ENCODE data around the gene PARN. TPM values are rescaled to one million over a fixed set of nuclear protein-coding genes. Genes with fewer than 3 reads are reported as not detected.
A peak's percentile ranks its signal among the peaks of the same experiment; 100 is the strongest.

Gene PARN, protein sequence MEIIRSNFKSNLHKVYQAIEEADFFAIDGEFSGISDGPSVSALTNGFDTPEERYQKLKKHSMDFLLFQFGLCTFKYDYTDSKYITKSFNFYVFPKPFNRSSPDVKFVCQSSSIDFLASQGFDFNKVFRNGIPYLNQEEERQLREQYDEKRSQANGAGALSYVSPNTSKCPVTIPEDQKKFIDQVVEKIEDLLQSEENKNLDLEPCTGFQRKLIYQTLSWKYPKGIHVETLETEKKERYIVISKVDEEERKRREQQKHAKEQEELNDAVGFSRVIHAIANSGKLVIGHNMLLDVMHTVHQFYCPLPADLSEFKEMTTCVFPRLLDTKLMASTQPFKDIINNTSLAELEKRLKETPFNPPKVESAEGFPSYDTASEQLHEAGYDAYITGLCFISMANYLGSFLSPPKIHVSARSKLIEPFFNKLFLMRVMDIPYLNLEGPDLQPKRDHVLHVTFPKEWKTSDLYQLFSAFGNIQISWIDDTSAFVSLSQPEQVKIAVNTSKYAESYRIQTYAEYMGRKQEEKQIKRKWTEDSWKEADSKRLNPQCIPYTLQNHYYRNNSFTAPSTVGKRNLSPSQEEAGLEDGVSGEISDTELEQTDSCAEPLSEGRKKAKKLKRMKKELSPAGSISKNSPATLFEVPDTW
- total RNA-seq (2014; rRNA removed; shearing (Covaris generic)) = 26.3 and 38.3 TPM in 2 replicates

DNA sequence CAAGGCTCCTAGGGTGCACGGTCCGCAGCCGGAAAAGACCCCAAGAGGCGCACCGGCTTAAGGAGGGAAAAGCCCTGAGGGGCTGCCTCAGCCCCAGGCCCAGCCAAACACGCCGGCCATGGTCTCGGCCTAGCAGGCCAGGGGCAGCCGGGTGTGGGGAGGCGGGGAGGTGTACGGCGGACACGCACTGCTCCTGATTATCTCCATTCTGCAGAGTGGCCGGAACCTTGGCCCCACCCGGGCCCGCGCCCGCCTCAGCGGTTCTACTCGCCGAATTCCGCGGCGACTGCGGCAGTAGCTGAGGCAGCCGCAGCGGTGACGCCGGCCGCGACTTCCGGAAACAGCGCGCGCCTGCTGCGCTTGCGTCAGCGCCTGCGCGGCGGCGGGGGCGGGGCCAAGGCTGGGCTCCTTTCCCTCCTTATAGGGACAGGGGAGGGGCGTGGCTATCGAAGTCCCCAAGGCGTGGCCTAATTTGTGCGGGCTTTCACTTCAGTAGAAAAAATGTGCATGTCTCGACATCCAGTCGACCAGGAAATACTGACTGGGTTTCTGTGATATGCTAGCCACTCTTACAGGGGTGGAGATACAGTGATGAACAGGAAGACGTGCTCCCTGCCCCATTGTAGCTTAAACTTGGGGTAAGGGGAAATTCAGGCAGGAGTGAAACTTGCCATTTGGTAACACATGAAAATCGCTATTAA lies at the start of gene PARN:
TSS of gene PARN (minus strand) at position 342 of the 701 bp plus-strand sequence. CDS start at position 207, 135 bp downstream.
- Histone ChIP-seq H3K27ac (peak within 1 kb of the TSS; percentile 85), H3K4me1 (replicated peaks) (peaks cover 21% of the 10 kb centered on the region), H3K36me3 (peaks cover 52% of the 10 kb centered on the region), H3K9me3 (replicated peaks) (no peaks in the 10 kb centered on the region), H3K27me3 (replicated peaks) (no peaks in the 10 kb centered on the region), H3K4me3 (peak within 1 kb of the TSS; percentile 75)
- DNase-seq (ENCODE audit: low read depth in 1 of 2, low spot score in 2 of 2) = peak; percentile 96 to 98

DNA sequence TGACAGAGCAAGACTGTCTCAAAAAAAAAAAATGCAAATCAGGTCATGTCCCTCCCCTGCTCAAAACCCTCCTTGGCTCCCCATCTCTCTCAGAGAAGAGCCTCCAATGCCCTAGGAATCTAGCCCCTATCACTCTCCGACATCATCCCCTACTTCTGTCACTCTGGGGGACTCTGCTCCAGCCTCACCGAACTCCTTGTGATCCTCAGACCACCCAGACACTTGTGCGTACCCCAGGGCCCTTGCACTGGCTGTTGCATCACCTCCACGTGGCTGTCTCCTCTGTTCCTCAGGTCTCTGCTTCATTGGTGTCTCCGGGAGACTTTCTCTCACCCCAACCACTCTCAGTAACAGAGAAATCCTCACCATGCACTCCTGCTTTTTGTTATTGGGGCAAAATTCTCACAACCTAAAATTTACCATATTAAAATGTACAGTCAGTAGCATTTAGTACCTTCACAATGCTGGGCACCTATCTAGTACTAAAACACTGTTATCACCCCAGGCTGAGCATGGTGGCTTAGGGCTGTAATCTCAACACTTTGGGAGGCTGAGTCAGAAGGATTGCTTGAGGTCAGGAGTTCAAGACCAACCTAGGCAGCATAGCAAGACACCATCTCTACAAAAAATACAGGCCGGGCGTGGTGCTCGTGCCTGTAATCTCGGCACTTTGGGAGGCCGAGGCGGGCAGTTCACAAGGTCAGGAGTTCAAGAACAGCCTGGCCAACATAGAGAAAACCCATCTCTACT lies 48.9 kb upstream of the PARN start:
- no peaks in the 10 kb centered on the region for H3K27me3 ChIP-seq (replicated peaks)

DNA sequence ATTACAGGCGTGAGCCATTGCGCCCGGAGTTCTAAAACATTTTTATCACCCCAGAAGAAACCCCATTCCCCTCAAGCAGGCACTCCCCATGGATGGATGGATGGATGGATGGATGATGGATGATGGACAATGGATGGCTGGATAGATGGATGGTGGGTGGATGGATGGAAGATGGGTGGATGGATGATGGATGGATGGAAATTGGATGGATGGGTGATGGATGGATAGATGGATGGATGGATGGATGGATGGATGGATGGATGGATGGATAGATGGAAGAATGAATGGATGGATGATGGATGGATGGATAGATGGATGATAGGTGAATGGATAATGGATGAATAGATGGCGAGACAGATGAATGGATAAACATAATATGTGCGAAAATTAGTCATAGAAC lies 47.6 kb upstream of the PARN start:
- Histone ChIP-seq H3K4me3 (no peak overlapping the region), H3K27me3 (replicated peaks) (no peaks in the 10 kb centered on the region), H3K9me3 (replicated peaks) (no peaks in the 10 kb centered on the region), H3K36me3 (no peaks in the 10 kb centered on the region), H3K4me1 (replicated peaks) (peaks cover 8% of the 10 kb centered on the region), H3K27ac (no peak overlapping the region)
- DNase-seq (ENCODE audit: low read depth in 1 of 2, low spot score in 2 of 2) = no peak

More for the DNA sequence above, 48.9 kb upstream of the PARN start:
- no peaks in the 10 kb centered on the region for H3K9me3 ChIP-seq (replicated peaks)
- no peak overlapping the region for H3K27ac ChIP-seq
- H3K36me3 ChIP-seq = no peaks in the 10 kb centered on the region
- no peak for DNase-seq (ENCODE audit: low read depth in 1 of 2, low spot score in 2 of 2)
- H3K4me1 ChIP-seq (replicated peaks) = peaks cover 8% of the 10 kb centered on the region
- H3K4me3 ChIP-seq = no peak overlapping the region

DNA sequence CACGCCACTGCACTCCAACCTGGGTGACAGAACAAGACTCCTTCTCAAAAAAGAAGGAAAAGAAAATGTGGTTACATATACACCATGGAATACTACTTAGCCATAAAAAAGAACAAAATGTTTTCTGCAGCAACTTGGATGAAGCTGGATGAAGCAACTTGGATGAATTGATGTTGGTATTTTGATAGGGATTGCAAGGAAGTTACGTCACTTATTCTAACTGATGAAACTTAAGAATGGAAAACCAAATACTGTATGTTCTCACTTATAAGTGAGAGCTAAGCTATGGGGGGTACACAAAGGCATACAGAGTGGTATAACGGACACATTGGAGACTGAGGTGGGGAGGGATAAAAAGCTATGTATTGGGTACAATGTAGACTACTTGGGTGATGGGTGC lies 46.6 kb upstream of the PARN start:
- Histone ChIP-seq H3K27ac (no peak overlapping the region), H3K27me3 (replicated peaks) (no peaks in the 10 kb centered on the region), H3K4me3 (no peak overlapping the region), H3K4me1 (replicated peaks) (peaks cover 8% of the 10 kb centered on the region), H3K9me3 (replicated peaks) (no peaks in the 10 kb centered on the region), H3K36me3 (no peaks in the 10 kb centered on the region)
- no peak for DNase-seq (ENCODE audit: low read depth in 1 of 2, low spot score in 2 of 2)

DNA sequence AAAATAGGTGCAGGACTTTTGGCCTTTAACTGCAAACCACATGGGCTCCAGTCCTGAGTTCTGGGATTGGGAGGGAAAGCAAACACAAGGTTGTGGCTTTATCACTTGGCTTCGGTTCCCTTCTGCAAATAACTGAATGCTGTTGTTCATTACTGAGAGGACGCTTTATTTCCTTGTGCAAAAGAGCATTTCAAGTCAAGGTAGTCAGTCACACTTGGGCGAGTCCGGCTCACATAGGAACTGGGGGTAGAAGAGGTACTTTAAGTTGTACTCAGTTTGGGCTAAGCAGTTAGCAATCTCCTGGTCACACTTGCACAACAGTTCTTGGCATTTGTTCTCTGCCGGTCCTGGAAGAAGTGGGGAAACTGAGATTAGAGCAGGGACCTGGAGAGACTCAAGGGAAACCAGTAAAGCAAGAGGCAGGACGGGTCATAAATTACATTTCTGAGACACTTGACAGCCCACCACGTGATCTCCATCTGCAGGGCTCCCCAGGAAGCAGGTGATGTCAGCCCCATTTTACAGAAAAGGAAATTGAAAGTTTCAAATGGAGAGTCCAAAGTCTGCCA lies 42.4 kb upstream of the PARN start:
- Histone ChIP-seq H3K4me3 (no peak overlapping the region), H3K27me3 (replicated peaks) (no peaks in the 10 kb centered on the region), H3K9me3 (replicated peaks) (no peaks in the 10 kb centered on the region), H3K36me3 (peaks cover 11% of the 10 kb centered on the region), H3K27ac (no peak overlapping the region), H3K4me1 (replicated peaks) (peaks cover 8% of the 10 kb centered on the region)
- no peak for DNase-seq (ENCODE audit: low read depth in 1 of 2, low spot score in 2 of 2)

DNA sequence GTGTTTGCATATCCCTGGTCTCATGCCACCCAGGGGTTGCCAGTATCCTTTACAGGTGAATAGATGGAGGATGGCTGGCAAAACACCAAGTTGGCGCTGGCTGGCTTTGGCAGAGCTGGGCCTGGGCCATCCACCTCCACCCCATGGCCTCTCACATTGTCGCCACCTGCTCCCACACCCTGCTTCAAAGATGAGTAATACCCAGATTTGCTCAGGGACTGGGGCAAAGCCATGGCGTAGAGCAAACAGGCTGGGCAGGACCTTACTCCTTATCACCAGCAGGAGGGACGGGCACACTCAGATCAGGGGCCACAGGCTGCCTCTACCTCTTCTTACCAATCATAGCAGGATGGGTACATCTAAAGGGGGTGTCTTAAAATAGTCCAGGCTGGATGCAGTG lies 39.7 kb upstream of the PARN start:
- DNase-seq (ENCODE audit: low read depth in 1 of 2, low spot score in 2 of 2) = no peak
- Histone ChIP-seq H3K4me3 (no peak overlapping the region), H3K27me3 (replicated peaks) (no peaks in the 10 kb centered on the region), H3K4me1 (replicated peaks) (peaks cover 2% of the 10 kb centered on the region), H3K36me3 (peaks cover 34% of the 10 kb centered on the region), H3K9me3 (replicated peaks) (no peaks in the 10 kb centered on the region), H3K27ac (no peak overlapping the region)

DNA sequence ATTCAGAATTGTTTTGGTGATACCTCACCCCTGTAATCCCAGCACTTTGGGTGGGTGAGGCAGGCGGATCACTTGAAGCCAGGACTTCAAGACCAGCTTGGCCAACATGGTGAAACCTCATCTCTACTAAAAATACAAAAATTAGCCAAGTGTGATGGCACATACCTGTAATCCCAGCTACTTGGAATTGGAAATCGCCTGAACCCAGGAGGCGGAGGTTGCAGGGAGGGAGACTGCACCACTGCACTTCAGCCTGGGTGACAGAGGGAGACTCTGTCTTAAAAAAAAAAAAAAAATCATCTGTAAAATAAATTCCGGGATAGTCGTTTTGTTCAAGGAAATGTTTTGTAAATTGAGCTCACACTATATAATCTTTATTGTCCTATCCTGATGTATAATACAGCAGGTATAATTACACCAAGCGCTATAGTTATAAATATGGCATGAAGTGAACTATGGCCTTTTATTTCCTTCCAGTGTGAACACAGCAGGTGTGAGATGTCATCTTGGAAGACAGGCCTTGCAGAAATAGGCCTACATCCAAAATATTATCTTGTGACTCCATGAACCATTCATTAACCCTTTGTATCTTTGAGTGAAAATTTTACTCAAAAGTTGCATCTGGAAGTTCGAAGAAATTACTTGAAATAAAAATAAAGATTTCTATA lies 38.6 kb upstream of the PARN start:
- H3K4me3 ChIP-seq = no peak overlapping the region
- H3K9me3 ChIP-seq (replicated peaks) = no peaks in the 10 kb centered on the region
- H3K4me1 ChIP-seq (replicated peaks) = no peaks in the 10 kb centered on the region
- peaks cover 45% of the 10 kb centered on the region for H3K36me3 ChIP-seq
- H3K27me3 ChIP-seq (replicated peaks) = no peaks in the 10 kb centered on the region
- no peak for DNase-seq (ENCODE audit: low read depth in 1 of 2, low spot score in 2 of 2)
- H3K27ac ChIP-seq = no peak overlapping the region

DNA sequence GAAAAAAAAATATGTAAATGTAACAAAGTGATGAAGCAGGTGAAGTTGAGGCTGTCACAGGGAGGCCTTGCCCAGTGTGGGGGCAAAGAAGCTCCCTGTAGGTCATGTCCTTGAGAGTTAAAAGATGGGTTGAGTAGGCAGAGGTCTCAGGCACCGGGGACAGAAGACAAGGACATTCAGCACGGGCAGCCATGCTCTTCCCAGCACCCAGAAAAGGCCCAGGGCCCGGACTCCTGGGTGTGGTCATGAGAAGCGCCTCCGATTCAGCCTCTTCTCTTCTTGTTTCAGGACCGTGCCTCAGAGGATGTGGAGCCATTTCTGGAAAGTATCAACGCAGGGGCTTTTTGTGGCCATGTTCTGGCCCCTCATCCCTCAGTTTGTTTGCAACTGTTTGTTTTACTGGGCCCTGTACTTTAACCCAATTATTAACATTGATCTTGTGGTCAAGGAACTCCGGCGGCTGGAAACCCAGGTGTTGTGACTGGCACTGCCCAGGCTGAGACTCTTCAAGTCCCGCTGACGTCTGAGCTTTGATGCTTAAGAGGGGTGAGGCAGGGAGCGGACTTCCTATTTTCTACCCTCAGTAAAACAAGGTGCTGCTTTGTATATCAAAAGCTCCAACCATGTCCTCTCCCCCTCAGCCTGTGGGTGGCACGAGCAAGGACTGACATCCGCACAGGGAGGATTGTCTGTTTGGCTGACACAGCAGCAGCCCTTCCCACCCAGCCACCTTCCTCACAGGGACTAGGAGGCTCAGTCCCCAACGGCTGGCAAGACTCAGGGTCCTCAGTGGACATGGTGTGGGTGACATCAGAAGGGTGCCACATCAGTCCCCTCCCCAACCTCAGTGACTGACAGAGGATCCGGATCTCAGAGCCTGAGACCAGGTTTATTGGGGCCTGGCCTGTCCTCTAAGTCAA lies 37.5 kb upstream of the PARN start:
- no peak overlapping the region for H3K4me3 ChIP-seq
- H3K27me3 ChIP-seq (replicated peaks) = no peaks in the 10 kb centered on the region
- no peak for DNase-seq (ENCODE audit: low read depth in 1 of 2, low spot score in 2 of 2)
- no peak overlapping the region for H3K27ac ChIP-seq
- peaks cover 56% of the 10 kb centered on the region for H3K36me3 ChIP-seq
- H3K4me1 ChIP-seq (replicated peaks) = no peaks in the 10 kb centered on the region
- H3K9me3 ChIP-seq (replicated peaks) = no peaks in the 10 kb centered on the region

DNA sequence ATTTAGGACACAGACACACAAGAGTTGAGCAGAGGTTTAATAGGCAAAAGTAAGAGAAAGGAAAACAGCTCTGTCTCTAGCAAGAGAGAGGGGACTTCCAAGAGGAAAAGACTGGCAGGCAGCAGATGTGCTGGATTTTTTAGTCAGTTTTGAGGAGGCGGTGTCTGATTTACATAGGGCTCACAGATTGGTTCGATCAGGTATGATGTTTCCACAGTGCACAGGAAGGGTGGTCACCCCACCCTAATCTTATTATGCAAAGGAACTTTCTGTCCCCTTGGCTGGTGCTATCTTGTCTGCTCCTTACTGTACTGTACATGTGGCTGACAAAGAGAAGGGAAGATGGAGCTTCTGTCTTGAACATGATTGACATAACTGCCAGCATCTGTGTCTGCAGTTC lies 28.0 kb upstream of the PARN start:
- Histone ChIP-seq H3K27ac (no peak overlapping the region), H3K36me3 (peaks cover 80% of the 10 kb centered on the region)

DNA sequence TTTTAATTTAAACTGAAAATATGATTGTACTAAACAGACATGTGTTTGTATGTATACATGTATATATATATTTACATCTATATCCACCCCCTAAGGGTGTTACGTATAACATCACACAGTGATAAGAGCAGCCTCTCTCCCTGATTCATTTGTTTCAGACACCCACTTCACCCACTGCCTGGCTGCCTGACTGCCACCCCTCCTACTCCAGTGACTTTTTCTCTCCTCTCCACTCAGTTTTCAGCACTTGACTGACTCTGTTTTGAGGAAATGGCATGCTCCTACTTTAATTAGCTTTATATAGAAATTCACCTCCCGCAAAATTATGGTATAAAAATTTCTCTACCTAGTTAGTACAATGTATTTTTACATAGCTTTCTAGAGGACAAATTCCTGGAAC lies 22.7 kb upstream of the PARN start:
- no peaks in the 10 kb centered on the region for H3K4me1 ChIP-seq (replicated peaks)

More for the DNA sequence above, 28.0 kb upstream of the PARN start:
- H3K4me1 ChIP-seq (replicated peaks) = no peaks in the 10 kb centered on the region
- no peak for DNase-seq (ENCODE audit: low read depth in 1 of 2, low spot score in 2 of 2)
- no peaks in the 10 kb centered on the region for H3K27me3 ChIP-seq (replicated peaks)
- no peaks in the 10 kb centered on the region for H3K9me3 ChIP-seq (replicated peaks)
- no peak overlapping the region for H3K4me3 ChIP-seq

DNA sequence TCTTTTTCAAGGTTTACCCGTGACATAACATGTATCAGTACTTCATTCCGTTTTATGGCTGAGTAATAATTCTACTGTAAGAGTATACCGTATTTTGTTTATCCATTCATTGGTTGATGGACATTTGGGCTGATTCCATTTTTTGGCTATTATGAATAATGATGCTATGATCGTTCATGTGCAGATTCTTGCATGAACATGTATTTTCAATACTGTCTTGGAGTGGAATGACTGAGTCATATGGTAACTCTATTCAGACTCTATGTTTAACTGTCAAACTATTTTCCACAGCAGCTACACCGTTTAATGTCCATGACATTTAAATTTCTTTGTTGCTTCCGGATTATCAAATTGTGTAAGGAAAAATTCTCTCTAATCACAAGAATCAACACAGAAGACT lies 20.6 kb upstream of the PARN start:
- Histone ChIP-seq H3K27me3 (replicated peaks) (no peaks in the 10 kb centered on the region), H3K36me3 (peaks cover 83% of the 10 kb centered on the region), H3K27ac (no peak overlapping the region), H3K4me1 (replicated peaks) (no peaks in the 10 kb centered on the region), H3K4me3 (no peak overlapping the region), H3K9me3 (replicated peaks) (no peaks in the 10 kb centered on the region)
- DNase-seq (ENCODE audit: low read depth in 1 of 2, low spot score in 2 of 2) = no peak

More for the DNA sequence above, 22.7 kb upstream of the PARN start:
- Histone ChIP-seq H3K9me3 (replicated peaks) (no peaks in the 10 kb centered on the region), H3K27me3 (replicated peaks) (no peaks in the 10 kb centered on the region), H3K36me3 (peaks cover 83% of the 10 kb centered on the region), H3K4me3 (no peak overlapping the region), H3K27ac (no peak overlapping the region)
- no peak for DNase-seq (ENCODE audit: low read depth in 1 of 2, low spot score in 2 of 2)

DNA sequence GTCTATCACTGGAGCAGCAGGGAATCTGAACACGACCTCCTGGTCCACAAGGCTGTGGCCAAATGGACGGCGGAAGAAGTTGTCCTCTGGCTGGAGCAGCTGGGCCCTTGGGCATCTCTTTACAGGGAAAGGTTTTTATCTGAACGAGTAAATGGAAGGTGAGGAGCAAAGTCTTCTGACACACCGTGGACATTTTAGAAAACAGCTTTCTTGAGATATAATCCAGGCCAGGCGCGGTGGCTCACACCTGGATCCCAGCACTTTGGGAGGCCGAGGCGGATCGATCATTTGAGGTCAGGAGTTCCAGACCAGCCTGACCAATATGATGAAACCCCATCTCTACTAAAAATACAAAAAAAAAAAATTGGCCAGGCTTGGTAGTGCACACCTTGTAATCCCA lies 19.8 kb upstream of the PARN start:
- Histone ChIP-seq H3K9me3 (replicated peaks) (no peaks in the 10 kb centered on the region), H3K4me1 (replicated peaks) (no peaks in the 10 kb centered on the region), H3K36me3 (peaks cover 86% of the 10 kb centered on the region), H3K4me3 (no peak overlapping the region), H3K27me3 (replicated peaks) (no peaks in the 10 kb centered on the region), H3K27ac (no peak overlapping the region)
- DNase-seq (ENCODE audit: low read depth in 1 of 2, low spot score in 2 of 2) = no peak

Data from SJSA1 (cell line).